GM12878 (cell line): ENCODE measurements around the gene JMJD6.

Source experiments
- BCLAF1 ChIP-seq: fragments of 450-650 bp; IDR thresholded peaks from 2 replicates; pipeline ENCODE4 v1.6.1; 2017; ENCODE audit warnings: antibody characterized with exemption, mild to moderate bottlenecking, moderate library complexity
- BHLHE40 ChIP-seq, 2 experiments: fragments of 450-650 bp in 1 of 2; IDR thresholded peaks; 2 replicates each; pipeline ENCODE4 v1.6.1; 2011 to 2017; ENCODE audit warnings: low read depth in 2 of 2, borderline replicate concordance in 1 of 2, improper control_type of control experiment in 1 of 2, low read length in 1 of 2, mild to moderate bottlenecking in 1 of 2
- CTCF ChIP-seq, 3 experiments: IDR thresholded peaks in 2 of 3; conservative IDR thresholded peaks in 1 of 3; 2 replicates each; pipeline ENCODE4 v1.5.1; 2011; ENCODE audit warnings: low read depth in 3 of 3, low read length in 3 of 3, mild to moderate bottlenecking in 3 of 3, control low read depth in 2 of 3, moderate library complexity in 2 of 3, inconsistent platforms in 1 of 3, mixed read lengths in 1 of 3; ENCODE audit not compliant: control insufficient read depth in 2 of 3, insufficient read depth in 1 of 3; ENCODE audit errors: extremely low read depth in 1 of 3
- HCFC1 ChIP-seq: fragments of 150-350 bp; IDR thresholded peaks from 2 replicates; pipeline ENCODE4 v1.6.1; 2014; ENCODE audit warnings: low read length
- NFYB ChIP-seq: IDR thresholded peaks from 2 replicates; pipeline ENCODE4 v1.6.1; 2011; ENCODE audit warnings: low read depth, mild to moderate bottlenecking, low read length, improper control_type of control experiment, moderate library complexity; ENCODE audit not compliant: insufficient read depth
- POLR2A ChIP-seq: IDR thresholded peaks from 2 replicates; pipeline ENCODE4 v1.6.1; 2011; ENCODE audit warnings: low read depth, mild to moderate bottlenecking, low read length
- REST ChIP-seq: IDR thresholded peaks from 2 replicates; pipeline ENCODE4 v1.6.1; 2012; ENCODE audit warnings: mild to moderate bottlenecking, low read depth, low read length
- TAF1 ChIP-seq: IDR thresholded peaks from 2 replicates; pipeline ENCODE4 v1.6.1; 2011; ENCODE audit warnings: mild to moderate bottlenecking, low read depth, low read length, borderline replicate concordance
- YY1 ChIP-seq: IDR thresholded peaks from 2 replicates; pipeline ENCODE4 v1.6.1; 2011; ENCODE audit warnings: low read depth, mild to moderate bottlenecking, low read length
- ZBTB40 ChIP-seq: fragments of 450-650 bp; IDR thresholded peaks from 2 replicates; pipeline ENCODE4 v1.6.1; 2016; ENCODE audit warnings: mild to moderate bottlenecking, moderate library complexity, borderline replicate concordance
- ZNF207 ChIP-seq: fragments of 450-650 bp; IDR thresholded peaks from 2 replicates; pipeline ENCODE4 v1.6.1; 2014; ENCODE audit warnings: antibody characterized with exemption, mild to moderate bottlenecking, borderline replicate concordance

GRCh38 chr17:76672270-76672851 is 54.0 kb downstream of the JMJD6 start:
- TF ChIP-seq HCFC1, result no peak
- no peak for TF ChIP-seq TAF1
- no peak for TF ChIP-seq BHLHE40 (IDR thresholded peaks at IDR 0.05; ENCODE audit: borderline replicate concordance in 1 of 2, low read depth in 2 of 2, low read length in 1 of 2)
- TF ChIP-seq ZBTB40, result no peak
- TF ChIP-seq REST, result no peak
- no peak for TF ChIP-seq ZNF207
- TF ChIP-seq POLR2A, result no peak
- TF ChIP-seq YY1, result no peak
- no peak for TF ChIP-seq BCLAF1
- TF ChIP-seq CTCF (IDR thresholded peaks at IDR 0.05 in 2 of 3, conservative IDR thresholded peaks at IDR 0.05 in 1 of 3; ENCODE audit: control insufficient read depth in 2 of 3, extremely low read depth in 1 of 3, insufficient read depth in 1 of 3, low read depth in 3 of 3, low read length in 3 of 3), result no peak
- TF ChIP-seq NFYB, result no peak
